ENCODE data around the gene MAGI1.

The MAGI1 gene

GRCh38 chr3:65856907-65857306, 181.8 kb downstream of the MAGI1 start:
- no peak overlapping the region for H3K4me3 ChIP-seq (ENCODE audit: low read depth in 1 of 2, low read length in 1 of 2)
- no peaks in the 10 kb centered on the region for H3K9me3 ChIP-seq
- H3K27me3 ChIP-seq, result no peaks in the 10 kb centered on the region
- no peak for TF ChIP-seq CTCF (IDR thresholded peaks at IDR 0.05)
- H3K27ac ChIP-seq, result no peak overlapping the region
- no peaks in the 10 kb centered on the region for H3K4me1 ChIP-seq (ENCODE audit: control insufficient read depth in 1 of 2, insufficient read depth in 1 of 2, low read depth in 1 of 2, low read length in 1 of 2)
- H3K36me3 ChIP-seq, result no peaks in the 10 kb centered on the region

- H3K36me3 ChIP-seq, result no peaks in the 10 kb centered on the region
- no peak overlapping the region for H3K4me3 ChIP-seq (ENCODE audit: low read depth in 1 of 2, low read length in 1 of 2)
- H3K27me3 ChIP-seq, result no peaks in the 10 kb centered on the region
- H3K27ac ChIP-seq, result no peak overlapping the region
- no peaks in the 10 kb centered on the region for H3K4me1 ChIP-seq (ENCODE audit: control insufficient read depth in 1 of 2, insufficient read depth in 1 of 2, low read depth in 1 of 2, low read length in 1 of 2)
- H3K9me3 ChIP-seq, result no peaks in the 10 kb centered on the region
- TF ChIP-seq CTCF (IDR thresholded peaks at IDR 0.05), result no peak
These were observed 183.2 kb downstream of the MAGI1 start for GRCh38 chr3:65855370-65856100.

GRCh38 chr3:65854606-65855304, 184.0 kb downstream of the MAGI1 start:
- Histone ChIP-seq H3K4me1 (ENCODE audit: control insufficient read depth in 1 of 2, insufficient read depth in 1 of 2, low read depth in 1 of 2, low read length in 1 of 2) (no peaks in the 10 kb centered on the region), H3K27me3 (no peaks in the 10 kb centered on the region), H3K27ac (no peak overlapping the region), H3K36me3 (no peaks in the 10 kb centered on the region), H3K9me3 (no peaks in the 10 kb centered on the region), H3K4me3 (ENCODE audit: low read depth in 1 of 2, low read length in 1 of 2) (no peak overlapping the region)
- no peak for TF ChIP-seq CTCF (IDR thresholded peaks at IDR 0.05)

GRCh38 chr3:65851827-65852226, 186.9 kb downstream of the MAGI1 start:
- no peak for TF ChIP-seq CTCF (IDR thresholded peaks at IDR 0.05)
- no peaks in the 10 kb centered on the region for H3K4me1 ChIP-seq (ENCODE audit: control insufficient read depth in 1 of 2, insufficient read depth in 1 of 2, low read depth in 1 of 2, low read length in 1 of 2)
- no peaks in the 10 kb centered on the region for H3K27me3 ChIP-seq
- H3K4me3 ChIP-seq (ENCODE audit: low read depth in 1 of 2, low read length in 1 of 2), result no peak overlapping the region
- H3K9me3 ChIP-seq, result no peaks in the 10 kb centered on the region
- no peak overlapping the region for H3K27ac ChIP-seq
- H3K36me3 ChIP-seq, result no peaks in the 10 kb centered on the region

GRCh38 chr3:65850261-65850660, 188.5 kb downstream of the MAGI1 start:
- TF ChIP-seq CTCF (IDR thresholded peaks at IDR 0.05), result no peak
- no peaks in the 10 kb centered on the region for H3K36me3 ChIP-seq

More at GRCh38 chr3:65850261-65850660, 188.5 kb downstream of the MAGI1 start:
- no peaks in the 10 kb centered on the region for H3K27me3 ChIP-seq
- no peak overlapping the region for H3K4me3 ChIP-seq (ENCODE audit: low read depth in 1 of 2, low read length in 1 of 2)
- H3K27ac ChIP-seq, result no peak overlapping the region
- no peaks in the 10 kb centered on the region for H3K9me3 ChIP-seq
- H3K4me1 ChIP-seq (ENCODE audit: control insufficient read depth in 1 of 2, insufficient read depth in 1 of 2, low read depth in 1 of 2, low read length in 1 of 2), result no peaks in the 10 kb centered on the region

Data from neutrophil (primary cell).